HG02943 (cell line): ENCODE data around the gene KIF3B.
"Not testable (repeated sequence)": the region's sequence is repeated elsewhere in the genome, so short reads cannot be mapped to it uniquely, and the experiment has no call there.

ENCODE experiments used
- ATAC-seq: cut with Tn5 transposase; IDR thresholded peaks from one replicate; pipeline ENCODE4 v1.9.1; 2021; ENCODE audit warnings: mild to moderate bottlenecking, low read depth, moderate library complexity; ENCODE audit not compliant: unreplicated experiment

The KIF3B gene

GRCh38 chr20:32370897-32371296, 93.4 kb downstream of the KIF3B start:
- no peak for ATAC-seq

GRCh38 chr20:32378461-32378860, 101.0 kb downstream of the KIF3B start:
- no peak for ATAC-seq

- ATAC-seq: not testable (repeated sequence)
Measured at GRCh38 chr20:32380037-32380436, 102.6 kb downstream of the KIF3B start.

GRCh38 chr20:32380745-32381144, 103.3 kb downstream of the KIF3B start:
- no peak for ATAC-seq

- ATAC-seq: no peak
Measured at GRCh38 chr20:32382102-32382950, 104.9 kb downstream of the KIF3B start.

GRCh38 chr20:32383441-32383840, 106.0 kb downstream of the KIF3B start:
- ATAC-seq: not testable (repeated sequence)
